CD1c-positive myeloid dendritic cell (primary cell): ENCODE data around the gene EPB41L5.

Source experiments
- DNase-seq: peaks from one replicate; pipeline ENCODE4 v3.0.0-alpha.2; 2016; ENCODE audit errors: extremely low spot score

EPB41L5 gene

DNA sequence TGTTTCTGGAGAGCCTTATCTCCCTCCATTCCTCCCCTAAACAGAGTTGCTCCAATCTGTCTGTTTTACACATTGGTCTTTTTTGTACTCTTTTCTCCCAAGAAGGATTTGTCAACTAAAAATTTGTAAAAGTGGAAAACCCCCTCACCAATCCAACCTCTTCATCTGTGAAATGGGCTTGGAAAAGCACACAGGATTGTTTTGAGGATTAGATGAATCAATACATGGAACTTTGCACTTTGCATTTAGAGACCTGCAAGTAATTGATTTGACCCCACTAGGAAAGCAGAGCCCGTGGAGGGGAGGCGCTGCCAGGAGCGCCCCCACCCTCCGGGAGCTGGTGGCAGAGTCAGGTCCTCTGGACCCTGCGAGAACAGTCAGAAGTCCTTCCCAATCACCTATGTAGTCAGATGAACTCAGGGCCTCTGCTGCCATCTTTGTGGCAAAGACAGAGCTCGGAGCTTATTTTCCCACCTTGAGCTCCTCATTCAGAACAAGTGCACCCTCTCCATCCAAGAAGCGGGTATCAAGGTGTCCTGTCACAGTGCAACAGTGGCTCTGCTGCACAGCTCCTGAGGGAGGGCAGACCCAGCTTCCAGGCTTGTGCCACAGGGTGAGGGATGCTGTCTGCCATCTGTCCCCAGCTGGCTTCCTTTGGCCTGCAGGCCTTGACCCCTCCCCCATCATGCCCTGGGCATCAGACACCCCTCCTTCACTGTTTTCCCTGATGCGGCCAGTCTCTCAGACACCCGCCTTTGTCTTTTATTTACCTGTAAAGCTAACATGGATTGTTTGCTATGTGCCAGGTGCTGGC, 212.1 kb downstream of the EPB41L5 start:
- no peak for DNase-seq

DNA sequence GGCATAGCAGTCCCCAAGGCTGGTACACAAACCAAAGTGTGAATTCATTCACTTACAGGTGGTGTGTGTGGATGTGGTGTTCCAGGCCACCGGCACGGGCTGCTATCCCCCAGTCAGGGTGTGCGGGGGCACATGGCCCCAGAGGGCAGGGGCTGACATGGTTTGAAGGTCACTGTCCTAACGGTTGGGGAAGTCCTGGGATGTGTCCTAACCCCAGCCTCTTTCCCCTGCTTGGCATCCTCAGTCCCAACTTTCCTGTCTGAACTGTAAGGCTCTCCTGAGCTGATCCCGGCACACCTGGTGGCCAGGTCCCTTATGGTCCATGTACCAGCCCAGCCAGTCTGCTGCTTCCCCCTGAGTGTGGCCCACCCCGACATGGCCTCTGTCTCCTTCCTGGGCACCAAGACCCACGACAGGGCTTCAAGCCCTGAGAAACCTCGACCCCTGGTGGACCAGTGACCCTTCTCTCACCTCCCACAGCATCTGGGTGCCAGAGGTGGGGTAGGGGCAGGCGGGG, 212.7 kb downstream of the EPB41L5 start:
- no peak for DNase-seq

DNA sequence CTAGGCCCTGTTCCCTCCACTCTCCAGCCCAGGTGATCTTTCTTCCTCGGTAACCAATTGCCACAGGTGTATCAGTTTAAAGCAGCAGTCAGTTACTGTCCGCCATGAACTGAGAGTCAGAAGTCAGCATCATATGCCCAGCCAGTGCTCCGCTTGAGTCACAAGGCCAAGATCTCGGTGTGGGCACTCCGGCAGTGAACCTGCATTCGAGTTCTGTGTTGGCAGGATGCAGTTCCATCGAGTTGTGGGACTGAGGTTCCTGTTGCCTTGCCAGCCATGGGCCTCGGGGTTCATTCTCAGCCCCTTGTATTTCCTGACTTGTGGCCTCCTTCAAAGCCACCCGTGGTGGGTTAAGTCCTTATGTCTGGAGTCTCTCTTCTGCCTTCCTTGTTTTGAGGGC, 213.4 kb downstream of the EPB41L5 start:
- no peak for DNase-seq

DNA sequence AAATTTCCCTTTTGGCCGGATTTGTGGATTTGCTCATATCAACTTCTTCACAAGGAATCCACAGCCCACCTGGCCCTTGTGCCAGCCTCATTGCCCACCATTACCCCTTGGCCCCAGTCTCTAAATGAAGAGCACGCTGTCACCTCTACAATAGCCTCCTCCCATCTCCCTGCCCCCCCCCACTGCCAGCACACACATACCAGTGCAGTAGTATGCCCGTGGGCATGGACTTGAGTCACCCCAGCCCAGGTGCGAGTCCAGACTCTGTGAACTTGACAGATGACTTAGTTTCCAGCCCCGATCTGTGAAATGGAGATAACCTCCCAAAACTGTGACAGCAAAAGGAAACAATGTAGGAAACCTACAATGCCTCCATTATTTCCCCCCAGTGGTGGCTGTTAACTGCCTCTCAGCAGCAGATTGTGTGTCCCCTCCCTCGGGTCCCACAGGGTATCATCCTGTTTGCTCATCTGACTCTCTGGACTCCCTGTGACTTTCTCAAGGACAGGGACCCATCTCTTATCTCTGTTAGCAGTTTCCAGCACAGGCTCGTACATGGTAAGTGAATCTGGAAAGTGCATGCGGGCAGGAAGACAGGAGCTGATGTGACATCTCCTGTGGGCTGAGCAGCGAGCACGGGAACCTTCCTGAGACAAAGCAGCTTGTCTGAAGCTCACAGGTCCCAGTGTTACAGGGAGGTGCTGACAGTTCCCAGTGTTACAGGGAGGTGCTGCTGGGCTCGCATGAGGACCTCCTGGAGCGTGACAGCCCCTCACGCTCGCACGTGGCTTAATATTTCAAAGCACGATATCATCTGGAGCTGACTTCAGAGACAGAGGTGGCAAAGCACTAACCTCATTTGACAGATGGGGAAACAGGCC, 214.5 kb downstream of the EPB41L5 start:
- no peak for DNase-seq

DNA sequence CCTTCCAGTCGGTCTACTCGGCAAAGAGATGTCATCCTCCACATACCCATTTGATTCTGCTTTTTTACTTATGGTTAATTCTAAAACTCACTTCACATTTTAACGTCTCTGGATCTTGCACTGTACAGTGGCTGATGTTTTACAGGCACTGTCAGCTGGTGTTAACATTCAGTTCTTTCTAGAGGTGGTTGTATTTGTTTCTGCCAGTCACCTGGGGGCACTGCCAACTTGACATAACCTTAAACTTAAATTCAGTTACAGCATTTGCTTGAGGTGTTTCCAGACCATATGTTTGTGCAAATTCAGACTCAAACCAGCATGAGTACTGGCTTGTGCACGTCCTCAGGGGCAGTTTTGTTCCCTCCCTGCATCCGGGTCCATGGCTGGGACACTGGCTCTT, 215.6 kb downstream of the EPB41L5 start:
- no peak for DNase-seq
